Activated CD4-positive, alpha-beta memory T cell treated with anti-CD3 and anti-CD28 coated beads, Interleukin-2, amount 10 ng/mL, durations not matched to agents 7 days and 5 days (primary cell): ENCODE measurements around the gene TAF11L11. TPM values are rescaled to one million over a fixed set of nuclear protein-coding genes. Genes with fewer than 3 reads are reported as not detected.
"Not testable (repeated sequence)": the region's sequence is repeated elsewhere in the genome, so short reads cannot be mapped to it uniquely, and the experiment has no call there.

Source experiments
- CTCF ChIA-PET: fragments of 350-600 bp; sonication (Branson Sonifier 250); formaldehyde crosslinking; loops from one replicate; lab custom pipeline; 2021; ENCODE audit warnings: antibody characterized with exemption, inconsistent platforms; lab: Charles Lee
- POLR2A ChIA-PET: fragments of 350-600 bp; sonication (Branson Sonifier 250); formaldehyde crosslinking; loops from one replicate; lab custom pipeline; 2021; ENCODE audit warnings: antibody characterized with exemption; lab: Charles Lee
- DNase-seq: peaks from one replicate; pipeline ENCODE4 v3.0.0-alpha.2; 2020
- H3K27ac Mint-ChIP-seq: one replicate; pipeline ENCODE4 v1.8.0; 2021; ENCODE audit warnings: mild to moderate bottlenecking, mixed read lengths
- H3K27me3 Mint-ChIP-seq: one replicate; pipeline ENCODE4 v1.8.0; 2021; ENCODE audit warnings: mixed read lengths
- H3K36me3 Mint-ChIP-seq: one replicate; pipeline ENCODE4 v1.8.0; 2021; ENCODE audit warnings: low read depth, mixed read lengths
- H3K4me1 Mint-ChIP-seq: one replicate; pipeline ENCODE4 v1.8.0; 2021; ENCODE audit warnings: mixed read lengths
- H3K4me3 Mint-ChIP-seq: one replicate; pipeline ENCODE4 v1.8.0; 2021; ENCODE audit warnings: mild to moderate bottlenecking, mixed read lengths
- H3K9me3 Mint-ChIP-seq: one replicate; pipeline ENCODE4 v1.8.0; 2021; ENCODE audit warnings: mixed read lengths
- total RNA-seq, 2 experiments: library from RNA; stranded (reverse); gene quantifications; one replicate each; pipeline ENCODE4 v1.2.3, GENCODE V29; 2021

Gene TAF11L11
- total RNA-seq: not detected

DNA sequence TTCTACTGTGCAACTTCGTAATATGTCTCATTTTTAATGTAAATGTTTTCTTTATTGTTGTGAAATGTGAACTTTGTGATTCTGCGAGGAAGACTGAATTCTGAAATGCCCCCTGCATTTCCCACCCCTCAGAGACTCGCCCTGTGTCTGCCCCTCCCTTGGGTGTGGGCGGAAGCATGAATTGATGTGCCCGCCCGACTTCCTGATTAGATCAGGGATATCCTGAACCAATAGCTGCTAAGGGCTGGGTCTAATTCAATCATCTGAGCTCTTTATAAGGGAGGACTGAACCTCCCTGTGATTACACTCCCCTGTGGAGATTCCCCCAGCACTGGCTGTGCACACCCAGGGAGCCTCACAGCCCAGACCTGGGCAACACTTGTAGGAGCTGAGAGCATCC is at the start of gene TAF11L11:
TSS of gene TAF11L11 (plus strand) at position 304 of the 400 bp plus-strand sequence.
- DNase-seq, CTCF ChIA-PET, POLR2A ChIA-PET, H3K36me3 Mint-ChIP-seq, H3K4me1 Mint-ChIP-seq, H3K27me3 Mint-ChIP-seq, H3K27ac Mint-ChIP-seq, H3K4me3 Mint-ChIP-seq: not testable (repeated sequence)
- H3K9me3 Mint-ChIP-seq: peaks cover 29% of the 10 kb centered on the region

DNA sequence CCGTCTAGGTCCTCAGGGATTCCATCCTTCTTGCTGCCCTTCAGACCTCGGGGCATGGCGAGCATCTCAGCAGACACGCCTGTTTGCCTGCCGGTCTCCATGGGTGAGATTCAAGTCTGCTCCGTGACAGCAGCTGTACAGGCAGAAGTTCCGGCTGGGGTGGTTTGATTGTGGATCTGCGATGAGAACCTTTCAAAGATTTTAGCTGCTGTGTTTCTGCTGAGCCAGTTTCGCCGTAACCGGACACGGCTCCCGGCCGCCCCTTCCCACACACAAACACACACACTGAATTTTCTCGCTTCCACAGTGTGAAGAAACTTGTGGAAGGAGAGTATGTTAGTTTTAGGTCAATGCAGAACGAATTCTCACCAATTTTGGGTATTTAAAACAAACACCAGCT is 18.3 kb upstream of the TAF11L11 start, which contains the start of gene TAF11L7:
TSS of gene TAF11L7 (minus strand) at position 101 of the 400 bp plus-strand sequence.
- H3K36me3 Mint-ChIP-seq, H3K4me1 Mint-ChIP-seq, H3K27me3 Mint-ChIP-seq, POLR2A ChIA-PET, H3K9me3 Mint-ChIP-seq, H3K27ac Mint-ChIP-seq, H3K4me3 Mint-ChIP-seq, DNase-seq, CTCF ChIA-PET: not testable (repeated sequence)

DNA sequence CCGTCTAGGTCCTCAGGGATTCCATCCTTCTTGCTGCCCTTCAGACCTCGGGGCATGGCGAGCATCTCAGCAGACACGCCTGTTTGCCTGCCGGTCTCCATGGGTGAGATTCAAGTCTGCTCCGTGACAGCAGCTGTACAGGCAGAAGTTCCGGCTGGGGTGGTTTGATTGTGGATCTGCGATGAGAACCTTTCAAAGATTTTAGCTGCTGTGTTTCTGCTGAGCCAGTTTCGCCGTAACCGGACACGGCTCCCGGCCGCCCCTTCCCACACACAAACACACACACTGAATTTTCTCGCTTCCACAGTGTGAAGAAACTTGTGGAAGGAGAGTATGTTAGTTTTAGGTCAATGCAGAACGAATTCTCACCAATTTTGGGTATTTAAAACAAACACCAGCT is 13.1 kb upstream of the TAF11L11 start, which contains the start of gene TAF11L8:
TSS of gene TAF11L8 (minus strand) at position 101 of the 400 bp plus-strand sequence.
- H3K4me1 Mint-ChIP-seq, H3K9me3 Mint-ChIP-seq, H3K4me3 Mint-ChIP-seq, H3K27ac Mint-ChIP-seq, CTCF ChIA-PET, DNase-seq, H3K27me3 Mint-ChIP-seq, H3K36me3 Mint-ChIP-seq, POLR2A ChIA-PET: not testable (repeated sequence)

DNA sequence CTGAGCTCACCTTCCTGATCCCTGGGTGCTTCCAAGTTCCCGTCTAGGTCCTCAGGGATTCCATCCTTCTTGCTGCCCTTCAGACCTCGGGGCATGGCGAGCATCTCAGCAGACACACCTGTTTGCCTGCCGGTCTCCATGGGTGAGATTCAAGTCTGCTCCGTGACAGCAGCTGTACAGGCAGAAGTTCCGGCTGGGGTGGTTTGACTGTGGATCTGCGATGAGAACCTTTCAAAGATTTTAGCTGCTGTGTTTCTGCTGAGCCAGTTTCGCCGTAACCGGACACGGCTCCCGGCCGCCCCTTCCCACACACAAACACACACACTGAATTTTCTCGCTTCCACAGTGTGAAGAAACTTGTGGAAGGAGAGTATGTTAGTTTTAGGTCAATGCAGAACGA is 9.7 kb upstream of the TAF11L11 start, which contains the start of gene TAF11L9:
TSS of gene TAF11L9 (minus strand) at position 140 of the 400 bp plus-strand sequence.
- H3K27ac Mint-ChIP-seq, H3K36me3 Mint-ChIP-seq, H3K4me3 Mint-ChIP-seq, POLR2A ChIA-PET, CTCF ChIA-PET, DNase-seq, H3K27me3 Mint-ChIP-seq, H3K9me3 Mint-ChIP-seq, H3K4me1 Mint-ChIP-seq: not testable (repeated sequence)

DNA sequence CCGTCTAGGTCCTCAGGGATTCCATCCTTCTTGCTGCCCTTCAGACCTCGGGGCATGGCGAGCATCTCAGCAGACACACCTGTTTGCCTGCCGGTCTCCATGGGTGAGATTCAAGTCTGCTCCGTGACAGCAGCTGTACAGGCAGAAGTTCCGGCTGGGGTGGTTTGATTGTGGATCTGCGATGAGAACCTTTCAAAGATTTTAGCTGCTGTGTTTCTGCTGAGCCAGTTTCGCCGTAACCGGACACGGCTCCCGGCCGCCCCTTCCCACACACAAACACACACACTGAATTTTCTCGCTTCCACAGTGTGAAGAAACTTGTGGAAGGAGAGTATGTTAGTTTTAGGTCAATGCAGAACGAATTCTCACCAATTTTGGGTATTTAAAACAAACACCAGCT is 6.3 kb upstream of the TAF11L11 start, which contains the start of gene TAF11L10:
TSS of gene TAF11L10 (minus strand) at position 101 of the 400 bp plus-strand sequence.
- H3K36me3 Mint-ChIP-seq, H3K4me3 Mint-ChIP-seq, CTCF ChIA-PET, DNase-seq, POLR2A ChIA-PET, H3K4me1 Mint-ChIP-seq, H3K27me3 Mint-ChIP-seq, H3K27ac Mint-ChIP-seq: not testable (repeated sequence)
- H3K9me3 Mint-ChIP-seq: peaks cover 14% of the 10 kb centered on the region

DNA sequence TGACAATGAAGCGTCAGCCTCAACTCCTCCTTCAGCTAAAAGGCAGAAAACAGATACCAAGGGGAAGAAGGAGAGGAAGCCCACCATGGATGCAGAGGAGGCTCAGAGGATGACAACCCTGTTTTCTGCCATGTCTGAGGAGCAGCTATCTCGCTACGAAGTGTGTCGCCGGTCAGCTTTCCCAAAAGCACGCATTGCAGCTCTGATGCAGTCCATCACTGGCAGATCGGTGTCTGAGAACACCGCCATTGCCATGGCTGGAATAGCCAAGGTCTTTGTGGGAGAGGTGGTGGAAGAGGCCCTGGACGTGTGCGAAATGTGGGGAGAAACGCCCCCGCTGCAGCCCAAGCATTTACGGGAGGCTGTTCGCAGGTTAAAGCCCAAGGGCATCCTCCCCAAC is 968 bp downstream of the TAF11L11 start:
- Mint-ChIP-seq H3K27me3 (no peaks in the 10 kb centered on the region), H3K27ac (no peak overlapping the region), H3K4me1 (no peaks in the 10 kb centered on the region), H3K9me3 (peaks cover 26% of the 10 kb centered on the region), H3K4me3 (no peak overlapping the region), H3K36me3 (no peaks in the 10 kb centered on the region)
- DNase-seq: no peak
- POLR2A ChIA-PET: no interaction called here
- CTCF ChIA-PET: no interaction called here

DNA sequence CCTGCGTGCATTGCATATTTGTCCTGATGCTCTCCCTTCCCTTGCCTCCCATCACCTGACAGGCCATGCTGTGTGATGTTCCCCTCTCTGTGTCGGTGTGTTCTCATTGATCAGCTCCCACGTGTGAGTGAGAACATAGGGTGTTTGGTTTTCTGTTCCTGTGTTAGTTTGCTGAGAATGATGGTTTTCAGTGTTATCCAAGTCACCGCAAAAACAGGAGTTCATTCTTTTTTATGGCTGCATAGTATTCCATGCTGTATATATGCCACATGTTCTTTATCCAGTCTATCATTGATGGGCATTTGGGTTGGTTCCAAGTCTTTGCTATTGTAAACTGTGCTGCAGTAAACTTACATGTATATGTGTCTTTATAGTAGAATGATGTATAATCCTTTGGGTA is 3.5 kb downstream of the TAF11L11 start:
- H3K9me3 Mint-ChIP-seq: peaks cover 27% of the 10 kb centered on the region
- H3K27ac Mint-ChIP-seq, POLR2A ChIA-PET, H3K4me1 Mint-ChIP-seq, H3K4me3 Mint-ChIP-seq, H3K27me3 Mint-ChIP-seq, CTCF ChIA-PET, H3K36me3 Mint-ChIP-seq, DNase-seq: not testable (repeated sequence)

DNA sequence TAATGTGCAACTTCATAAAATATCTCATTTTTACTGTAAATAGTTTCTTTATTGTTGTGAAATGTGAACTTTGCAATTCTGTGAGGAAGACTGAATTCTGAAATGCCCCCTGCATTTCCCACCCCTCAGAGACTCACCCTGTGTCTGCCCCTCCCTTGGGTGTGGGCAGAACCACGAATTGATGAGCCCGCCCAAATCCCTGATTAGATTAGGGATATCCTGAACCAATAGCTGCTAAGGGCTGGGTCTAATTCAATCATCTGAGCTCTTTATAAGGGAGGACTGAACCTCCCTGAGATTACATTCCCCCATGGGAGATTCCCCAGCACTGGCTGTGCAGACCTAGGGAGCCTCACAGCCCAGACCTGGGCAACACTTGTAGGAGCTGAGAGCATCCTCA is 6.1 kb downstream of the TAF11L11 start, which contains the start of gene TAF11L12:
TSS of gene TAF11L12 (plus strand) at position 301 of the 400 bp plus-strand sequence.
- CTCF ChIA-PET, H3K27ac Mint-ChIP-seq, H3K27me3 Mint-ChIP-seq, H3K4me1 Mint-ChIP-seq, H3K36me3 Mint-ChIP-seq, H3K4me3 Mint-ChIP-seq, DNase-seq, POLR2A ChIA-PET: not testable (repeated sequence)
- peaks cover 23% of the 10 kb centered on the region for H3K9me3 Mint-ChIP-seq

DNA sequence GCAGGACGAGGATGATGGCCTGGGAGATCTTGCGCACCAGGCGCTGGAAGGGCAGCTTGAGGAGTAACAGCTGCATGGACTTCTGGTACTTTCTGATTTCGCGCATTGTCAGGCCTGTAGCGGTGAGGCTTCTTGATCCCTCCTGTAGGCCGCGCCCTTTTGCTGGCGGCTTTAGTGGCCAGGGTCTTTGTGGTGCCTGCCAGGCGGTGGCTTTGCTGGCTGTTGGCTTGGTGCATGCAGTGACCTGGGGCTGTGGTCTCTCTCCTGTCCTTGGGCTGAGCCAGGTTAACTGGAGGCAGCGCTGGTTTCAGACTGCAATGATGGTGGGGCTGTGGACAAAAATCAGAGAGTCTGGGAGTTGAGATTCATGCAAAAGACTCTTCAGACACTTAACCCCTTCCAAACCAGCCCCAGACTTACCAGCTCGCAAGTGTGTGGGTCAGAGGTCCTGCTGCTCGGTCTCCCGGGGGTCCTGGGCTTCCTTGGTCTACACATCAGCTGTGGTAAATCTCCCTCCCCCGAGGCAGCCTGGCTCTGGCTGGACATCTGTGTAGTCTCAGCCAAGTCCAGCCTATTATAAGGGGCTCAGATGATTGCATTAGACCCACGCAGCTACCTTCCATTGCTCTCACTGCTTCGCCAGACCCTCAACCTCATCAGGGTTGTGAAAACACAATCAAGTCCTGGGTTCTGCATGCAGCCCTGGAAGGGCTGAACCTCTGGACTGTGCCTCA is 11.1 kb downstream of the TAF11L11 start:
- peaks cover 15% of the 10 kb centered on the region for H3K9me3 Mint-ChIP-seq
- no peaks in the 10 kb centered on the region for H3K36me3 Mint-ChIP-seq
- no peaks in the 10 kb centered on the region for H3K4me1 Mint-ChIP-seq
- H3K27ac Mint-ChIP-seq: no peak overlapping the region
- ChIA-PET CTCF (no interaction called here), POLR2A (no interaction called here)
- H3K27me3 Mint-ChIP-seq: no peaks in the 10 kb centered on the region
- no peak for DNase-seq
- no peak overlapping the region for H3K4me3 Mint-ChIP-seq

DNA sequence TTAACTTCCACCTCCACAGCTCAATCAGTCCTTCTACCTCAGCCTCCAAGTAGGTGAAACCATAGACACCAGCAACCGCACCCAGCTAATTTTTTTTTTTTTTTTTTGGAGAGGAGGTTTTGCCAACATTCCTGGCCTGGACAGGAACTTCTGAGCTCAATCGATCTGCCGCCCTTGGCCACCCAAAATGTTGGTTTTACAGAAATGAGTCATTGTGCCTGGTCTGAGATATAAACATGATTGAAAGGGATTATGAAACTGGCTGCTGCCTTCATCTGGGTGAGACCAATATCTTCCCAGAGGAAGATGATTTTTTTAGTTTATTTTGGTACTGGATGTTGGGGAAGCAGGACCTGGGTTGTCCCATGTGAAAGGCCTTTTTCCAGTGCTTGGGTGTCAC is 15.4 kb downstream of the TAF11L11 start:
- no peak overlapping the region for H3K27ac Mint-ChIP-seq
- H3K27me3 Mint-ChIP-seq: no peaks in the 10 kb centered on the region
- H3K9me3 Mint-ChIP-seq: peaks cover 13% of the 10 kb centered on the region
- no peak overlapping the region for H3K4me3 Mint-ChIP-seq
- no peak for DNase-seq
- CTCF ChIA-PET: no interaction called here
- H3K4me1 Mint-ChIP-seq: no peaks in the 10 kb centered on the region
- no peaks in the 10 kb centered on the region for H3K36me3 Mint-ChIP-seq
- POLR2A ChIA-PET: no interaction called here

DNA sequence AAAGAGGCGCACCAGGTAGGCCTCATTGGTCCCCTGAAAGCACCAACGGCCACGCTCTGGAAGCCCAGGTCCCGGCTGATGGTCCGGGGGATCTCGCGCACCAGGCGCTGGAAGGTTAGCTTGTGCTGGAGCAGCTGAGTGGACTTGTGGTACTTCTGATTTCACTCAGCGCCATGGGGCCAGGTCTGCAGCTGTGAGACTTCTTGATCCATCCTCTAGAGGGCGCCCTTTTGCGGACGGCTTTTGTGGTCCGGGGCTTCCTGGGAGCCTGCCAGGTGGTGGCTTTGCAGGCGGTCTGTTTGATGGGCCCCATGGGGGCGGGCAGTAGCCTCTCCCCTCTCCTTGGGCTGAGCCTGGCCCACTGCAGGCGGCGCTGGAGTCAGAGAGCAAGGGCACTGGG is 16.6 kb downstream of the TAF11L11 start:
- no peak overlapping the region for H3K4me3 Mint-ChIP-seq
- no peak overlapping the region for H3K27ac Mint-ChIP-seq
- H3K9me3 Mint-ChIP-seq: peaks cover 15% of the 10 kb centered on the region
- H3K4me1 Mint-ChIP-seq: no peaks in the 10 kb centered on the region
- DNase-seq: no peak
- no peaks in the 10 kb centered on the region for H3K36me3 Mint-ChIP-seq
- POLR2A ChIA-PET: no interaction called here
- no peaks in the 10 kb centered on the region for H3K27me3 Mint-ChIP-seq
- CTCF ChIA-PET: no interaction called here

DNA sequence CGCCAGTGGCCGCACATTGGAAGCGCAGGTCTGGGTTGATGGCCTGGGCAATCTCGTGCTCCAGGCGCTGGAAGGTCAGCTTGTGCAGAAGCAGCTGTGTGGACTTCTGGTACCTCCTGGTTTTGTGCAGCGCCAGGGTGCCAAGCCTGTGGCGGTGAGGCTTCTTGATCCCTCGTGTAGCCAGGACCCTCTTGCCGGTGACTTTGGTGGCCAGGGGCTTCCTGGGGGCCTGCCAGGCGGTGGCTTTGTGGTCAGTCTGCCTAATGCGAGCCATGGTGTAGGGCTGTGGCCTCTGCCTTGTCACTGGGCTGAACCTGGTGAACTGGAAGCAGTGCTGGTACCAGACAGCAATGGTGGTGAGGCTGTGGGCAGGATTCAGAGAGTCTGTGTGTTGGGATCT is 21.7 kb downstream of the TAF11L11 start:
- no peaks in the 10 kb centered on the region for H3K4me1 Mint-ChIP-seq
- H3K9me3 Mint-ChIP-seq: peaks cover 14% of the 10 kb centered on the region
- H3K27me3 Mint-ChIP-seq: no peaks in the 10 kb centered on the region
- ChIA-PET POLR2A (no interaction called here), CTCF (no interaction called here)
- no peak overlapping the region for H3K4me3 Mint-ChIP-seq
- H3K36me3 Mint-ChIP-seq: no peaks in the 10 kb centered on the region
- no peak overlapping the region for H3K27ac Mint-ChIP-seq
- DNase-seq: no peak

DNA sequence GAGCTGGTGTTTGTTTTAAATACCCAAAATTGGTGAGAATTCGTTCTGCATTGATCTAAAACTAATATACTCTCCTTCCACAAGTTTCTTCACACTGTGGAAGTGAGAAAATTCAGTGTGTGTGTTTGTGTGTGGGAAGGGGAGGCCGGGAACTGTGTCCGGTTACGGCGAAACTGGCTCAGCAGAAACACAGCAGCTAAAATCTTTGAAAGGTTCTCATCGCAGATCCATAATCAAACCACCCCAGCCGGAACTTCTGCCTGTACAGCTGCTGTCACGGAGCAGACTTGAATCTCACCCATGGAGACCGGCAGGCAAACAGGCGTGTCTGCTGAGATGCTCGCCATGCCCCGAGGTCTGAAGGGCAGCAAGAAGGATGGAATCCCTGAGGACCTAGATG is 27.8 kb downstream of the TAF11L11 start, which contains the start of gene TAF11L13:
TSS of gene TAF11L13 (plus strand) at position 301 of the 400 bp plus-strand sequence.
- H3K4me3 Mint-ChIP-seq, H3K36me3 Mint-ChIP-seq, H3K4me1 Mint-ChIP-seq, H3K27me3 Mint-ChIP-seq, H3K27ac Mint-ChIP-seq, POLR2A ChIA-PET, DNase-seq, CTCF ChIA-PET: not testable (repeated sequence)
- peaks cover 14% of the 10 kb centered on the region for H3K9me3 Mint-ChIP-seq

DNA sequence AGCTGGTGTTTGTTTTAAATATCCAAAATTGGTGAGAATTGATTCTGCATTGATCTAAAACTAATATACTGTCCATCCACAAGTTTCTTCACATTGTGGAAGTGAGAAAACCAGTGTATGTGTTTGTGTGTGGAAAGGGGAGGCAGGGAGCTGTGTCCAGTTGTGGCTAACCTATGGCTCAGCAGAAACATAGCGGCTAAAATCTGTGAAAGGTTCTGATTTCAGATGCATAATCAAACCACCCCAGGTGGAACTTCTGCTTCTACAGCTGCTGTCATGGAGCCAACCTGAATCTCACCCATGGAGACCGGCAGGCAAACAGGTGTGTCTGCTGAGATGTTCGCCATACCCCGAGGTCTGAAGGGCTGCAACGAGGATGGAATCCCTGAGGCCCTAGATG is 30.2 kb downstream of the TAF11L11 start, which contains the start of gene TAF11L14:
TSS of gene TAF11L14 (plus strand) at position 301 of the 400 bp plus-strand sequence.
- Mint-ChIP-seq H3K4me1 (no peaks in the 10 kb centered on the region), H3K9me3 (peaks cover 11% of the 10 kb centered on the region), H3K27me3 (no peaks in the 10 kb centered on the region), H3K4me3 (no peak within 1 kb of the TSS), H3K36me3 (no peaks in the 10 kb centered on the region), H3K27ac (no peak within 1 kb of the TSS)
- POLR2A ChIA-PET: no interaction called here
- CTCF ChIA-PET: no interaction called here
- DNase-seq: no peak
